SK-N-SH treated with all-trans-retinoic acid at 6 μM for 48 hours (cell line): ENCODE data around the gene KCNQ5.

ENCODE experiments used
- ATAC-seq: fragments of 200-7000 bp; cut with Tn5 transposase; 3 replicates; pipeline ENCODE4 v1.9.1; 2020; ENCODE audit warnings: mild to moderate bottlenecking, moderate library complexity
- ARNTL ChIP-seq: fragments of 450-650 bp; formaldehyde crosslinking; IDR thresholded peaks from 2 replicates; pipeline ENCODE4 v1.5.0; 2020; ENCODE audit warnings: low read depth, mild to moderate bottlenecking, moderate library complexity, borderline replicate concordance
- BACH2 ChIP-seq: fragments of 250-450 bp; sonication (Bioruptor Pico); IDR thresholded peaks from 2 replicates; pipeline ENCODE4 v1.9.0; 2021; ENCODE audit warnings: mild to moderate bottlenecking, borderline replicate concordance
- CREB5 ChIP-seq: fragments of 250-450 bp; sonication (Bioruptor Pico); IDR thresholded peaks from 2 replicates; pipeline ENCODE4 v1.5.1; 2020; ENCODE audit warnings: low read depth, mild to moderate bottlenecking, moderate library complexity
- CSDC2 ChIP-seq: fragments of 250-450 bp; sonication (Bioruptor Pico); IDR thresholded peaks from 2 replicates; pipeline ENCODE4 v1.5.0; 2020; ENCODE audit warnings: mild to moderate bottlenecking, moderate library complexity
- CSRNP3 ChIP-seq: fragments of 250-450 bp; sonication (Bioruptor Pico); IDR thresholded peaks from 2 replicates; pipeline ENCODE4 v1.5.1; 2021; ENCODE audit warnings: mild to moderate bottlenecking, moderate library complexity
- ESRRG ChIP-seq: fragments of 250-450 bp; sonication (Bioruptor Pico); IDR thresholded peaks from 2 replicates; pipeline ENCODE4 v1.6.1; 2021; ENCODE audit warnings: mild to moderate bottlenecking
- GLIS3 ChIP-seq: fragments of 250-450 bp; sonication (Bioruptor Pico); IDR thresholded peaks from 2 replicates; pipeline ENCODE4 v1.5.0; 2020; ENCODE audit warnings: mild to moderate bottlenecking, moderate library complexity
- ISL1 ChIP-seq: fragments of 250-450 bp; sonication (Bioruptor Pico); IDR thresholded peaks from 2 replicates; pipeline ENCODE4 v2.1.2; 2022; ENCODE audit warnings: mild to moderate bottlenecking, moderate library complexity
- OSR1 ChIP-seq: fragments of 250-450 bp; sonication (Bioruptor Pico); IDR thresholded peaks from 2 replicates; pipeline ENCODE4 v1.8.0; 2022; ENCODE audit warnings: moderate library complexity, mild to moderate bottlenecking, inconsistent platforms
- PATZ1 ChIP-seq: fragments of 250-450 bp; sonication (Bioruptor Pico); IDR thresholded peaks from 2 replicates; pipeline ENCODE4 v1.8.0; 2020; ENCODE audit warnings: mild to moderate bottlenecking, moderate library complexity, borderline replicate concordance
- POU6F1 ChIP-seq: fragments of 250-450 bp; sonication (Bioruptor Pico); IDR thresholded peaks from 2 replicates; pipeline ENCODE4 v1.8.0; 2021; ENCODE audit warnings: low read depth, mild to moderate bottlenecking, moderate library complexity, borderline replicate concordance
- PPARA ChIP-seq: fragments of 250-450 bp; sonication (Bioruptor Pico); IDR thresholded peaks from 2 replicates; pipeline ENCODE4 v1.5.0; 2020; ENCODE audit warnings: mild to moderate bottlenecking, borderline replicate concordance
- RARB ChIP-seq: fragments of 250-450 bp; sonication (Bioruptor Pico); IDR thresholded peaks from 2 replicates; pipeline ENCODE4 v1.8.0; 2021; ENCODE audit warnings: mild to moderate bottlenecking, moderate library complexity
- SNAI2 ChIP-seq: fragments of 250-450 bp; sonication (Bioruptor Pico); IDR thresholded peaks from 2 replicates; pipeline ENCODE4 v1.5.0; 2020; ENCODE audit warnings: mild to moderate bottlenecking, moderate library complexity
- TCF4 ChIP-seq: fragments of 250-450 bp; sonication (Bioruptor Pico); IDR thresholded peaks from 2 replicates; pipeline ENCODE4 v1.8.0; 2021; ENCODE audit warnings: mild to moderate bottlenecking, moderate library complexity, borderline replicate concordance
- TOX ChIP-seq: fragments of 250-450 bp; sonication (Bioruptor Pico); IDR thresholded peaks from 2 replicates; pipeline ENCODE4 v1.8.0; 2021; ENCODE audit warnings: mild to moderate bottlenecking, moderate library complexity, borderline replicate concordance
- TSHZ2 ChIP-seq: fragments of 250-450 bp; sonication (Bioruptor Pico); IDR thresholded peaks from 2 replicates; pipeline ENCODE4 v1.5.0; 2020; ENCODE audit warnings: mild to moderate bottlenecking, moderate library complexity
- ZC3H10 ChIP-seq: fragments of 250-450 bp; sonication (Bioruptor Pico); IDR thresholded peaks from 2 replicates; pipeline ENCODE4 v1.5.1; 2021; ENCODE audit warnings: mild to moderate bottlenecking, moderate library complexity
- ZFP3 ChIP-seq: fragments of 250-450 bp; sonication (Bioruptor Pico); IDR thresholded peaks from 2 replicates; pipeline ENCODE4 v1.5.0; 2020; ENCODE audit warnings: mild to moderate bottlenecking, moderate library complexity
- ZNF565 ChIP-seq: fragments of 450-650 bp; formaldehyde crosslinking; conservative IDR thresholded peaks from 2 replicates; pipeline ENCODE4 v1.5.0; 2020; ENCODE audit warnings: low read depth, mild to moderate bottlenecking, moderate library complexity
- ZNF70 ChIP-seq: fragments of 450-650 bp; formaldehyde crosslinking; IDR thresholded peaks from 2 replicates; pipeline ENCODE4 v1.5.0; 2020; ENCODE audit warnings: mild to moderate bottlenecking, moderate library complexity
- ZNF8 ChIP-seq: fragments of 450-650 bp; formaldehyde crosslinking; IDR thresholded peaks from 2 replicates; pipeline ENCODE4 v1.5.0; 2020; ENCODE audit warnings: mild to moderate bottlenecking, moderate library complexity

The KCNQ5 gene

GRCh38 chr6:72972579-72972978 is 350.7 kb downstream of the KCNQ5 start:
- ATAC-seq, result no peak
- TF ChIP-seq GLIS3 (CRISPR knock-in tag) (no peak), ZNF8 (CRISPR knock-in tag) (no peak), CSRNP3 (CRISPR knock-in tag) (no peak), SNAI2 (CRISPR knock-in tag) (no peak), RARB (CRISPR knock-in tag) (no peak), BACH2 (CRISPR knock-in tag) (no peak), PPARA (CRISPR knock-in tag) (no peak)
- TF ChIP-seq, all 23 proteins: peak for 0

- no peak for ATAC-seq
- TF ChIP-seq PPARA (CRISPR knock-in tag) (no peak), POU6F1 (no peak), ISL1 (CRISPR knock-in tag) (no peak), BACH2 (CRISPR knock-in tag) (no peak), GLIS3 (CRISPR knock-in tag) (no peak), OSR1 (CRISPR knock-in tag) (no peak), ZC3H10 (CRISPR knock-in tag) (no peak), TSHZ2 (CRISPR knock-in tag) (no peak)
These were observed 352.4 kb downstream of the KCNQ5 start for GRCh38 chr6:72974276-72974675.

- no peak for ATAC-seq
- TF ChIP-seq ISL1 (CRISPR knock-in tag), result no peak
- no peak for TF ChIP-seq CREB5
- no peak for TF ChIP-seq ZNF70
- no peak for TF ChIP-seq ARNTL (CRISPR knock-in tag)
- no peak for TF ChIP-seq POU6F1
- no peak for TF ChIP-seq RARB (CRISPR knock-in tag)
- no peak for TF ChIP-seq ZFP3 (CRISPR knock-in tag)
- TF ChIP-seq OSR1 (CRISPR knock-in tag), result no peak
- no peak for TF ChIP-seq ZC3H10 (CRISPR knock-in tag)
- no peak for TF ChIP-seq PPARA (CRISPR knock-in tag)
- TF ChIP-seq GLIS3 (CRISPR knock-in tag), result no peak
- no peak for TF ChIP-seq TCF4 (CRISPR knock-in tag)
- no peak for TF ChIP-seq TOX (CRISPR knock-in tag)
- no peak for TF ChIP-seq CSDC2 (CRISPR knock-in tag)
- TF ChIP-seq ZNF8 (CRISPR knock-in tag), result no peak
- TF ChIP-seq ZNF565 (CRISPR knock-in tag), result no peak
- no peak for TF ChIP-seq SNAI2 (CRISPR knock-in tag)
- TF ChIP-seq PATZ1 (CRISPR knock-in tag), result no peak
- TF ChIP-seq ESRRG (CRISPR knock-in tag), result no peak
- no peak for TF ChIP-seq TSHZ2 (CRISPR knock-in tag)
These were observed 353.5 kb downstream of the KCNQ5 start for GRCh38 chr6:72975352-72975752.
